GM10248 (cell line): ENCODE measurements around the gene SLC7A4.

Experiments
- CTCF ChIA-PET: fragments of 300-600 bp; sonication (Branson Sonifier 250); formaldehyde crosslinking; extraction: SDS; loops from one replicate; lab custom pipeline; 2021; ENCODE audit warnings: antibody characterized with exemption; lab: Yijun Ruan, JAX
- POLR2A ChIA-PET: fragments of 350-650 bp; sonication (Branson Sonifier 250); formaldehyde crosslinking; extraction: SDS; loops from one replicate; lab custom pipeline; 2020; ENCODE audit warnings: antibody characterized with exemption; lab: Yijun Ruan, JAX
- DNase-seq: peaks from one replicate; pipeline ENCODE4 v3.0.0; 2012; ENCODE audit errors: extremely low spot score
- CTCF ChIP-seq: IDR thresholded peaks from 2 replicates; pipeline ENCODE4 v1.5.1; 2012; ENCODE audit warnings: mild to moderate bottlenecking, low read depth; ENCODE audit errors: extremely low read depth, missing control alignments, control extremely low read depth

Gene SLC7A4

GRCh38 chr22:21055880-21056319 lies 23.5 kb upstream of the SLC7A4 start:
- no peak for TF ChIP-seq CTCF
- CTCF ChIA-PET: no interaction called here
- no peak for DNase-seq
- POLR2A ChIA-PET: no interaction called here

GRCh38 chr22:21055564-21055834 lies 23.1 kb upstream of the SLC7A4 start:
- no peak for TF ChIP-seq CTCF
- POLR2A ChIA-PET: no interaction called here
- CTCF ChIA-PET: no interaction called here
- DNase-seq: no peak

- TF ChIP-seq CTCF: no peak
- POLR2A ChIA-PET: no interaction called here
- CTCF ChIA-PET: no interaction called here
- DNase-seq: no peak
These were observed 22.6 kb upstream of the SLC7A4 start for GRCh38 chr22:21054714-21055563.

GRCh38 chr22:21054046-21054713 lies 21.8 kb upstream of the SLC7A4 start:
- no peak for TF ChIP-seq CTCF
- ChIA-PET POLR2A (no interaction called here), CTCF (no interaction called here)
- DNase-seq: no peak

- DNase-seq: no peak
- CTCF ChIA-PET: no interaction called here
- POLR2A ChIA-PET: no interaction called here
- no peak for TF ChIP-seq CTCF
These were observed 20.5 kb upstream of the SLC7A4 start for GRCh38 chr22:21052715-21053459.

- CTCF ChIA-PET: no interaction called here
- POLR2A ChIA-PET: no interaction called here
- TF ChIP-seq CTCF: no peak
- DNase-seq: no peak
These were observed 19.6 kb upstream of the SLC7A4 start for GRCh38 chr22:21051831-21052400.
